T-helper 1 cell treated with Interleukin-12 subunit alpha and Interleukin-12 subunit beta and Interleukin-4 antibody, amounts not matched to agents 30 ng/mL and 1 ng/mL, for 36 hours (primary cell): Measurements from ENCODE around the gene CRKL. TPM values are rescaled to one million over a fixed set of nuclear protein-coding genes. Genes with fewer than 3 reads are reported as not detected.
"Not testable (repeated sequence)": the region's sequence is repeated elsewhere in the genome, so short reads cannot be mapped to it uniquely, and the experiment has no call there.

Experiments used
- intact Hi-C: fragments of 100-400 bp; cut with micrococcal nuclease; formaldehyde crosslinking; loops from one replicate; pipeline ENCODE4 v1.15.1; 2024
- total RNA-seq: library from RNA; stranded (reverse); gene quantifications from 2 replicates; pipeline ENCODE4 v1.2.3, GENCODE V29; 2022

The CRKL gene
- total RNA-seq, 1 donor from 2014 or later, result 72.6 TPM

DNA sequence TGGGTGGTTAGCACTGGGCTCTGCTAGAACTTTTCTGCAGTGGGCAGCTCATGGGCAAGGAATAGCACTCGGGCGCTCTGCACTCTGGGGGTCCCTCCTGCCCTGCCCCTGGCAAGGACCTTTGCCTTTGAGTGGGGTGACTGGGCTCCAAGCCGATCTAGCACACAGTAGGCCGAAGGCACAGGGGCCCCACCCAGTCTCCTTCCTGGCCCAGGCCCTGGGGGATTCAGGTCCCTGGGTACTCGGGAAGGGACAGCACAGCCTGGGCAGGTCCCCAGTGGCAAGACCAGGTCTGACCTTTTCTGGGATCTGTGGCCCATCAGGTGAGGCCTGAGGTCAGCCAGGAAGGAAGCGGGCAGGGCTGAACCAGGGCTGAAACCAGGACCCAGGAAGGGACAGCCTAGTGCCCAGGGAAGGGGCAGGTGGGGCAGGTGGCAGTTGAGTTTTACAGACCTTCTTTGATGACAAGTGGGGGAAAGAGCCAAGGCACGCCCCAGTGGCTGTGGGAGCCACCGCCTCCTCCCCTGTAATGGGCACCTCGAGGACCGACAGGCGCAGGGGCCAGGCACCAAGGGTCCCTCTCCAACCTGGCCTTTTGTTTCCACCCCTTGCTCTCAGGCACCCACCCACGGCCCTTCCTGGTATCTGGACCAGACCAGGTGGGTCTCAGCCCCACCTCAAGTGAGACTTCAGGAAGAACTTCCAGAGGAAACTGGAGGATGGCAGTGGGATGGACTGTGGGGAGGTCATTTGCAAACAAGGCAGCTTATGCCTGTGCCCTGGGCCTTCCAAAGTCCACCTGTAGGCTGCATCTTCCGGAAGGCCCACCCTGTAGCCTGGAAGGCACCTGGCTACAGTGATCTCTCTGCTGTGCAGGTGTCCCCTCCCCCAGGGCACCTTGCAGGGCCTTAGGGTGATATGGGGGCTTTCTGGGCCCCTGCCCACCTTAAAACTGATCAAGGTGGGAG, 49.0 kb downstream of the CRKL start:
- intact Hi-C loops, result loop anchor here (10.0 kb wide), 1 partner anchor 49 kb away; the partner anchor contains the start of gene P2RX6

DNA sequence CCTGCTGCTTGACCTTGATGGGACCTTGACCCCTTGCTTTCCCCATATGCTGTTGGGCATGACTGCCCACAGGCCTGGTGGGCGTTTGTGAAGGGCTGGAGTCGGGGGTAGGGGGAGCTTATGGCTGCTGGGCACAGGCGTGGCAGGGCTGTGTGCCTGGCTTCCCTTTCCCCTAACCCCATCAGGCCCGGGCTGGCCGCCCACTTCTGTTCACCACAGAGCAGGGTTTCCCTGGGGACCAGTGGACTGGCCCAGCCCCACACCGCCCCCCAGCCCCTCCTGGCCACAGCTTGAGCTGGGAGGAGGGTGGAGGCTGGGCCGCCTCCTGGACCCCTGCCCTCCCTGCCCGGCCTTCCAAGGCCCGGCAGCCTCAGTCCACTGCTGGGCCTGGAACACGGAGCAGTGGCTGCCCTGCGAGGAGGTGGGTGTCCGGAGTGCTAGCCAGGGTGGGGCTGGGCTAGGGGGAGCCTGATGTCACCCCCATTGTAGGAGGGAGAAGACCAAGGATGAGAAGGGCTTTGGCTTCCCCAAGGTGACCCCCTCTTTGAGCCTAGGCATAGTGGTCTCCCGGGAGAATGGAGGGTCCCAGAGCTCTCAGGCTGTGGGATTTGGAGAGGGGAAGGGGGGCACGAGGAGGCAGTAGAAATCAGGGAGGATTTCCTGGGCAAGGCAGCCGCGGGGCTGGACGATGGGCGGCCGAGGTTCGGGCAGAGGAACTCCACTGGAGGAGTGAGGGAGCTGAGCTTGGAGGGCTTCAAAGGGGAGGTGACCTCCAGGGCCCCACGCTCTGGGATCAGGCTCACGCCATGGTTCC, 49.9 kb downstream of the CRKL start, which contains the start of gene AIFM3:
AIFM3 (plus strand) TSS at position 373 of the 814 bp plus-strand sequence. CDS start 690 bp downstream, outside the sequence.
- intact Hi-C loops, result loop anchor here (10.0 kb wide), 1 partner anchor 48 kb away; the partner anchor contains the start of gene P2RX6

DNA sequence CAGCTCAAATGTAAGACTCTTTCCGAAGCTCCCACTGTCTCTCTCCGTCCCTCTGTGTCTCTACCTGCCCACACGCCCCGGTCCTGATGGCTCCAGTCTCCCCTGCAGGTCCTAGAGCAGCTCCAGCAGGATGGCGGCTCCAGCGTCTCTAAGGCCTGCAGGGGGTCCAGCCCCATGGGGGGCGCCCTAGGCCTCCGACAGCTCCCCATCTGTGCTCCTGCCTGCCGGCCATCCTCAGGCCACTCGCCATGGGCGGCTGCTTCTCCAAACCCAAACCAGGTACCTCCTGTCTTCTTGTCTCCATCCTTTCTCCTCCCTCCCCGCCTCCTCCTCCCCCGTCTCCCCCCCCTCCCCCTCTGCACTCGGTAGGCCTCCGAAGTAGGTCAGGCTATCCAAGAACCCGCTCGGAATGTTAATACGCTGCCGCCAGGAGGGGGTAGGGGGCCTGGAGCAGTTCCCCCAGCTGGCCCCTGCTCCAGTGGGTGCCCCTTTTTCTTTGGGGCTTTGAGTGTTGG, 50.5 kb downstream of the CRKL start:
- intact Hi-C loops, result loop anchor here (10.0 kb wide), 1 partner anchor 47 kb away; the partner anchor contains the start of gene P2RX6

DNA sequence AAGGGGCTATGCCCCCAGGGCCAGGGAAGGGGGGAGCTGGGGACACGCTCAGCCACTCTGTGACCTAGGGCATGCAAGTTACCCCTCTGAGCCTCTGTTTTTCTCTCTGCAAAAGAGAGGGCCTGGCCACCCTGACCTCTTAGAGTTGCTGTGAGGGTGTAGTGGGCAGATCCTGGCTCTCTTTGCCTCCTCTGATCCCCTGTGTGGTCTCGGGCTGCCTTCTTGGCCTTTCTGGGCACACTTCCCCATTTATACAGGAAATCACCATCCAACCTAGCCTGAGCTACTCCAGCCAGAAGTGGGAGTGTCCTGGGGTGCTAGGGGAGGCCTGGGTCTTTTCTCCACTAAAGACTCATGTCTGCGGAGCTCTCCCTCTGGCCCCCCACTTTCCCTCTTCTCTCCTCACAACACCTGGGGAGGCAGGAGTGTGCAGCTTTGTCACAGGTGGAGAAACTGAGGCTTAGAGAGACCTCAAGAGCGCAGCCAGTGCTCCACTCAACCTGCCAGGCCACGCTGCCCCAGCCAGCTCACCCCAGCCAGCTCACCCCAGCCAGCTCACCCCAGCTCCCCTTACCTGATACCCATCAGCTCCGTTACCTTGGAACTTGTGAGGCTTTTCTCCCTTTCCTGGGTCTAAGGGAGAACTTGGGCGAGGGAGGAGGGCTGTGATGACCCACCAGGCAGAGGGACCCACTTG, 51.2 kb downstream of the CRKL start:
- intact Hi-C loops, result loop anchor here (10.0 kb wide), 1 partner anchor 46 kb away; the partner anchor contains the start of gene P2RX6

DNA sequence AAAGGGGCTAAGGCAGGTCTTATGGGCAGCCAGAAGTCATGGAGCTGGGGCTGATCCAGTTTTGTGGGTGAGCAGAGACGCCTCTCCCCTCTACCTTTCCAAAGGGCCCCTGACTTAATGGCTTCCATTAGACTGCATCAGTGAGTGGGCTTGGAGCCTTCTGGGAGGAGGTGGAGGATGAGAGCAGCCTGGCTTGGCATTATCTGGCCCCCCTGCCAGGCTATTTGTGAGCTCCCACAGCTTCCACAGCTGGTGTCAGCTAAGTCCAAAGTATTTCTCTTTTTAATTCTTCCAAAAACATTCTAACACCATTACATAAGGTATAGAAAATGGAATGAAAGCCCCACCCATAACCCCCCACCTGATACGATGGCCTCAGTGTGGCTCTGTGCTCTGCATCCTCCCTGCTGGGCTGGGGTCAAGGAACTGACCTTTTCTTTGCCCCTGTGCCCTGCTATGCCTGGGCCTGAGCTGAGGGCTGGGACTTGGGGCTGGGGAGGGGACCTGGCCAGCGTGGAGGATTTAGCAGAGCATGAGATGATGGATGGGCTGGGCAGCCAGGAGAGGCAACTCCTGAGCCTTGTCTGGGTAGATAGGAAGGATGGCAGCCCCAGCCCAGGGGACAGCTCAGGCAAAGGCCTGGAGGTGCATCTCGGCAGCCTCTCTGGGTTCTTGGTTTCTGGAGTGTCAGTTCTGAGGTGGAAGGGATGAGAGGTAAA, 53.9 kb downstream of the CRKL start:
- intact Hi-C loops, result no loop called here

DNA sequence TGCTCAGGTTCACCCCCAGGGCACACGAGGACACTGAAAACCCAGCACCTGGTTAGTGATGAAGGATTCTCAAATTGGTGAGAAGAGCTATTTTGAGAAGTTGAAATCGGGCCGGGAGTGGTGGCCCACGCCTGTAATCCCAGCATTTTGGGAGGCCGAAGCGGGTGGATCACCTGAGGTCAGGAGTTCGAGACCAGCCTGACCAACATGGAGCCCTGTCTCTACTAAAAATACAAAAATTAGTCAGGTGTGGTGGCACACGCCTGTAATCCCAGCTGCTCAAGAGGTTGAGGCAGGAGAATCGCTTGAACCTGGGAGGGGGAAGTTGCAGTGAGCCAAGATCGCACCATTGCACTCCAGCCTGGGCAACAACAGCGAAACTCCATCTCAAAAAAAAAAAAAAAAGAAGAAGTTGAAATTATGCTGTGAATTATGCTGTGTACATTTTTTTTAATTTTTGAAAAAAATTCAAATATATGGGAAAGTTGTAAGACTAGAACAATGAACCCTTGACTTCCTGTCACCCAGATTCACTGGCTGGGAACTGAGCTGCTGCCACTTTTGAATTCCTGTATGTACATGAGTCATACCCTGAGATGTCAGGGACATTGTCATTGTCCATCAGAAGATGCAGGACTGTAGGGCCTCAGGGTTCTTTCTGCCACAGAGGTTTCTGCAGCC, 54.9 kb downstream of the CRKL start:
- intact Hi-C loops, result not testable (repeated sequence)

DNA sequence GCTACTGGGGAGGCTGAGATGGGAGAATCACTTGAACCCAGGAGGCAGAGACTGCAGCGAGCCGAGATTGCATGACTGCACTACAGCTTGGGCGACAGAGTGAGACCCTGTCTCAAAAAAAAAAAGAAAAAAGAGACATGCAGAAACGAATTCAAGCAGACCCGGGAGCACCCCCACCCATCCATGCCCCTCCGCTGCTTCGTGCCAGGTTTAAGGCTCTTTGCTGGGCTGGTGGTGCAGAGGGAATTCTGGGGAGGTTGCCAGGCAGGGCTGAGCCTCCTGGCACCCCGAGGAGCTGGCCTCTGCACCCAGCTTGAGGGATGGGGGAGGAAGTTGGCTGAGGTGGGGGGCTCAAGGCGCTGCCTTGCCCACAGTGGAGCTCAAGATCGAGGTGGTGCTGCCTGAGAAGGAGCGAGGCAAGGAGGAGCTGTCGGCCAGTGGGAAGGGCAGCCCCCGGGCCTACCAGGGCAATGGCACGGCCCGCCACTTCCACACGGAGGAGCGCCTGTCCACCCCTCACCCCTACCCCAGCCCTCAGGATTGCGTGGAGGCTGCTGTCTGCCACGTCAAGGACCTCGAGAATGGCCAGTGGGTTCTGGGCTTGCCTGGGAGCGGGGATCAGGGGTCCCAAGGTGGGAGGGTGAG, 55.8 kb downstream of the CRKL start:
- intact Hi-C loops, result no loop called here

DNA sequence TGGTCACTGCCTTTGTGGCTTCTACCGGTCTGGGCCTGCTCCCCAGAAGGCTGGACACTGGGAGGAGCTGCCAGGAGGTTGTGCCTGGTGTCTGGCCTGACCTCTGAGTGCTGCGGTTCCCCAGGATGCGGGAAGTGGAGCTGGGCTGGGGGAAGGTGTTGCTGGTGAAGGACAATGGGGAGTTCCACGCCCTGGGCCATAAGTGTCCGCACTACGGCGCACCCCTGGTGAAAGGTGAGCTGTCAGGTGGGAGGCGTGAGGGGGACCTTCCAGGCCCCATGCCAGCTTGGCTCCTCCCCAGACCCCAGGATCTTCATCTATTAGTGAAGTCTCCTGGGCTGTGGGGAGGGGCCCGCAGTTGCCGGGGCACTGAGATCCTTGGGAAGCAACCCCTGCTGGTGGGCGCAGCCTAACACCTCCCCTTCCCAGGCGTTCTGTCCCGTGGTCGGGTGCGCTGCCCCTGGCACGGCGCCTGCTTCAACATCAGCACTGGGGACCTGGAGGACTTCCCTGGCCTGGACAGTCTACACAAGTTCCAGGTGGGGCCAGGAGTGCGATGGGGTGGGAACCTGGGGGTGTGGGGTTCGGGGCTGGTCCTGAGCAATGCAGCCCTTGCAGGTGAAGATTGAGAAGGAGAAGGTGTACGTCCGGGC, 56.6 kb downstream of the CRKL start:
- intact Hi-C loops, result no loop called here

DNA sequence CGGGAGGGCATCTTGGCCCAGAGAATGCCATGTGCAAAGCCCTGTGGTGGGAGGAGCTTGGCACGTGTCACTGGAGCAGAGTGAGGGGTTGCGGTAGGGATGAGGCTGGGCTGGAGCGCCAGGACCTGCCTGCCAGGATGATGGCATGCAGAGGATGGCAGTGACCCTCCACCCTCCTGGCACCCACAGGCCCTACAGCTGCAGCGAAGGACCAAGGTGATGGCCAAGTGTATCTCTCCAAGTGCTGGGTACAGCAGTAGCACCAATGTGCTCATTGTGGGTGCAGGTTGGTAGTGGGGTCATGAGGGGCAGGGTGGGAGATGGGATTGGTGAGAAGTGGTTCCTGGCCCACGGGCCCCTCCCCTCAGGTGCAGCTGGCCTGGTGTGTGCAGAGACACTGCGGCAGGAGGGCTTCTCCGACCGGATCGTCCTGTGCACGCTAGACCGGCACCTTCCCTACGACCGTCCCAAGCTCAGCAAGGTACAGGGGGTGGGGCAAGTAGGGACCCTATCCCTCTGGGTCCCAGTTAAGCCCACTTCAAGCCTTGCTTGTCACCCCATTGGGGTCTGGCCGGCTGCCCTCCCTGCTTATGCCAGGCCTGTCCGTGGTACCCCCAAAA, 57.2 kb downstream of the CRKL start:
- intact Hi-C loops, result no loop called here

DNA sequence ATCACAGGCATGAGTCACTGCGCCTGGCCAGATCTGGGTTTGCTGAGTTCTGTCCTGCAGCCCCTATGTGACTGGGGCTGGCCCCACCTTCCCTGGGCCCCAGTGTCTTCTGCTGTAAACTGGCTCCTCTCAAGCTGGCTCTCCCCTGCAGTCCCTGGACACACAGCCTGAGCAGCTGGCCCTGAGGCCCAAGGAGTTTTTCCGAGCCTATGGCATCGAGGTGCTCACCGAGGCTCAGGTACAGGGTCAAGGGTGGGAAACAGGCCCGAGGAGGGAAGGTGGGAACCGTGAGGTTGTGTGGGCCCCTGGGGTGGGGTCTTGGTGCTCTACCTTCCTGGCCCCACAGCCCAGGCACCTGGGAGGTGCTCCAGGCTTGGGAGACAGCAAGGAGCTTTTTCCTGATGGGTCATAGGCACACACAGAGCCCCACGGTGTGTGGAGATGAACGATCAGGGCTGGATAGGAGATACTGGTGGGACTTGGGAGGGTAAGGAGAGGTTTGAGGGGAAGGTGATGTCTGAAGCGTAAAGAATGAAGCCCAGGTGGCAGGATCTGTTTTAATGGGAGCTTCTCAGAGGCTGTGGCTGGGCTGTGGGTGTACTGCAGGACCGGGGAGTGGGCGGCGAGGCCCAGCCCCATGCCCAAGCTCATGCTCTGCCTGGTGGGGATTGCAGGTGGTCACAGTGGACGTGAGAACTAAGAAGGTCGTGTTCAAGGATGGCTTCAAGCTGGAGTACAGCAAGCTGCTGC, 58.5 kb downstream of the CRKL start:
- intact Hi-C loops, result no loop called here

DNA sequence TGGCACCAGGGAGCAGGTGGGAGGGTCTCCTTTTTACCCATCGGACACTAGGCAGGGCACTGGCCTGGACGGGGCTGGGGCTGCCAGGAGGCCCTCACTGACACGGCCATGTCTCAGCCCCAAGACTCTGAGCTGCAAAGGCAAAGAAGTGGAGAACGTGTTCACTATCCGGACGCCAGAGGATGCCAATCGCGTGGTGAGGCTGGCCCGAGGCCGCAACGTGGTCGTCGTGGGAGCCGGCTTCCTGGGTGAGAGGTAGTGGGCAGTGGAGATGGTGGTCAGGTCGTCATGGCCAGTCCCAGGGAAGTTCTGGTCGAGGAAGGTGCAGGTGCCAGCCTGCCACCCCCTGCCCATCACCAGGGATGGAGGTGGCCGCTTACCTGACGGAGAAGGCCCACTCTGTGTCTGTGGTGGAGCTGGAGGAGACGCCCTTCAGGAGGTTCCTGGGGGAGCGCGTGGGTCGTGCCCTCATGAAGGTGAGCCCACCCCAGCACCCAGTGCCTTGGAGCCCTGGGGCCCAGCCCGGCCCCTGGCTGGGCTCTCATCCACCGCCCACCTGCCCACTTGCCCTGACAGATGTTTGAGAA, 59.2 kb downstream of the CRKL start:
- intact Hi-C loops, result no loop called here

DNA sequence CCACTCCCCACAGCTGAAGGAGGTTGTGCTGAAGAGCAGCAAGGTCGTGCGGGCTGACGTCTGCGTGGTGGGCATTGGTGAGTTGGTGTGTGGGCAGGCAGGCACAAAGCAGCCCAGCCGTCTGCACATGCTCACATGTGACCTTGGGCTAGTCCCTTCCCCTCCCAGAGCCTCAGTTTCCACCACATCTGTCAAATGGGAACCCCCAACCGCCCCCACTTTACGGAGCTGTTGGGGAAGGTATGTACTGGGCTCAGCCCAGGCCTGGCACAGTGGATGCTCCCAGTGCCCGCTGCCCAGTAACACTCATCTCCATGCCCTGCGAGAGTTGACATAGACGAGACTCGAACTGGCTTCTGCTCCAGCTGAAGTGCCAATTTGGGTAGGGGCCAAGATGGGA, 59.8 kb downstream of the CRKL start:
- intact Hi-C loops, result no loop called here

DNA sequence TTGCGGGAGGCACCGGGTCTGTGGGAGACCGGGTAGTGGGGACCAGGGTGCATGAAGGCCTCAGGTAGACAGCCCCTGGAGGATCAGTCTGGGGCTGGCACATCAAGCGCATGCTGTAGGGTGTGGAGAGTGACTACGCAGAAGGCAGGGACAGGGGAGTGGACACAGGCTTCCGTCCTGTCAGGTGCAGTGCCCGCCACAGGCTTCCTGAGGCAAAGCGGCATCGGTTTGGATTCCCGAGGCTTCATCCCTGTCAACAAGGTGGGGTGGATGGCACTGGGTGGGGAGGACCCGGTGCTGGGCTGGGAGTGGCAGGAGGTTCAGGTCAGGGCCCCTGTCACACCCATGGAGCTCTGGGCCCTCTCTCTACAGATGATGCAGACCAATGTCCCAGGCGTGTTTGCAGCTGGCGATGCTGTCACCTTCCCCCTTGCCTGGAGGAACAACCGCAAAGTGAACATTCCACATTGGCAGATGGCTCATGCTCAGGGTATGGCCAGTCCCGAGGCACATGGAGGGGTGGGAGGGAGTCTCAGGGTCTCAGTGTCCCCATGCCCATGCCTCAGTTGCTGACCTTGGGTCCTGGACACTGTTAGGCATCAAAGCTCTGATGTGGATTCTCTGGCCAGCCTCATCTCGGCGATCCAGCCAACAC, 60.4 kb downstream of the CRKL start:
- intact Hi-C loops, result no loop called here

DNA sequence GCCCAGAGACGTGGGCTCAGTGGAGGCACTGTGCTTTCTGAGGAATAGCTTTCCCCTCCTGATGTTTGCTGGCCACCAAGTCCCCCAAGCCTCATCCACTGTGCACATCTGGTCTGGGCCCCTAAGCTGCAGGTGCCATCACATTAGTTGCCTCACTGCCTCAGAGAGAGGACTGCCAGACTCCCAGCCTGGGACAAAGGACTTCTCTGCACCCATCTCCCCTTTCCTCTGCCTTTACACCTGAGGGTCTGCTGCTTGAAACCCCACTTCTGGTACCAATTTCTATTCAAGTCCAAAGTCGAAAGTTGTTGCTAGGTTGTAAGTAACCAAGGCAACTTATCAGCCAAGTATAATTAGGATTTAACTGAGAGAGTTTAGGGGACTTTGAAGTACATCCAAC, 61.2 kb downstream of the CRKL start:
- intact Hi-C loops, result no loop called here

DNA sequence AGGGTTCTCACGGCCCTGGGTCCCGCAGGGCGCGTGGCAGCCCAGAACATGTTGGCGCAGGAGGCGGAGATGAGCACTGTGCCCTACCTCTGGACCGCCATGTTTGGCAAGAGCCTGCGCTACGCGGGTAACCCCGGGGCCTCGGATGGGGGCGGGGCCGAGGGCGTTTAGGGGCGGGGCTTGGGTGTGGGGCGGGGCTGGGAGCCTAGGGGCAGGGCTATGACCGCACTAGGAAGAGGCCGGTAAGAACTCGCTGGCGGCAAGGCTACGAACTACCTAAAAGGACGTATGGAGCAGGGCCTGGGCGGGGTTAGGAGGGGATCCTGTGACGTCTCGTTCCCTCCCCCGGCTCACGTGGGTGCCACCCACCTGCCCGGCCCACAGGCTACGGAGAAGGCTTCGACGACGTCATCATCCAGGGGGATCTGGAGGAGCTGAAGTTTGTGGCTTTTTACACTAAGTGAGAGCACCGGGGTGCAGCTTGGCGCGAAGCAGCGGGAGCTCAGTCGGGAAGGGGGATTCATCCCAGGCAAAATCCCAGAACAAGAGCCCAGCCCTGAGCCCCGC, 62.1 kb downstream of the CRKL start:
- intact Hi-C loops, result loop anchor here (1.0 kb wide), 1 partner anchor 121 kb away; the partner anchor contains the start of gene PI4KA

DNA sequence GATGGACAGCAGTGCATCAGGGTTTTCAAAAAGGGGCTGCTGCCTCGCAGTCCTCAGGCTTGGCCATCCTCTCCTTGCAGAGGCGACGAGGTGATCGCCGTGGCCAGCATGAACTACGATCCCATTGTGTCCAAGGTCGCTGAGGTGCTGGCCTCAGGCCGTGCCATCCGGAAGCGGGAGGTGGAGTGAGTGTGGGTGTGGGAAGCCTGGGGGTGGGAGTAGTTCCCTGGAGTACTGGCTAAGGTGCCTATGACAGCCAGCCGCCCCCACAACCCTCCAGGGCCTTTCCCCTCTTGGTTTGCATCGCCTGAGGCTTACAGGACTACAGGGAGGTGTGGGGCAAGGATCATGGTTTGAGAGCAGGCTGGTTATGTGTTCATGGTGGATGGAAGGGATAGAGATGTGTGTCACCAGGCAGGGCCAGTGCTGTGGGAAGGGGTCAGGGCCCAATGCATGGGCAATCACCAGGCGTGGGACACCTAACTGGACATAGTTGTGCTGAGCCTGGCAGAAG, 62.8 kb downstream of the CRKL start:
- intact Hi-C loops, result loop anchor here (1.0 kb wide), 1 partner anchor 122 kb away; the partner anchor contains the start of gene PI4KA
